Epithelial cell of esophagus (primary cell): Measurements from ENCODE around the gene NT5DC2.
"Not testable (repeated sequence)": the region's sequence is repeated elsewhere in the genome, so short reads cannot be mapped to it uniquely, and the experiment has no call there.

Source experiments
- DNase-seq: peaks from one replicate; pipeline ENCODE4 v3.0.0; 2010; ENCODE audit warnings: low read depth
- H3K4me3 ChIP-seq: 2 replicates; pipeline ENCODE4 v1.5.1; 2011; ENCODE audit warnings: mild to moderate bottlenecking, low read length, control low read depth
- TF ChIP-seq, protein P1 (sequence below): IDR thresholded peaks from 2 replicates; pipeline ENCODE4 v1.5.1; 2011; ENCODE audit warnings: low read depth, mild to moderate bottlenecking, low read length, control low read depth, inconsistent platforms; ENCODE audit not compliant: insufficient read depth; ENCODE audit errors: missing control alignments

NT5DC2 gene

DNA sequence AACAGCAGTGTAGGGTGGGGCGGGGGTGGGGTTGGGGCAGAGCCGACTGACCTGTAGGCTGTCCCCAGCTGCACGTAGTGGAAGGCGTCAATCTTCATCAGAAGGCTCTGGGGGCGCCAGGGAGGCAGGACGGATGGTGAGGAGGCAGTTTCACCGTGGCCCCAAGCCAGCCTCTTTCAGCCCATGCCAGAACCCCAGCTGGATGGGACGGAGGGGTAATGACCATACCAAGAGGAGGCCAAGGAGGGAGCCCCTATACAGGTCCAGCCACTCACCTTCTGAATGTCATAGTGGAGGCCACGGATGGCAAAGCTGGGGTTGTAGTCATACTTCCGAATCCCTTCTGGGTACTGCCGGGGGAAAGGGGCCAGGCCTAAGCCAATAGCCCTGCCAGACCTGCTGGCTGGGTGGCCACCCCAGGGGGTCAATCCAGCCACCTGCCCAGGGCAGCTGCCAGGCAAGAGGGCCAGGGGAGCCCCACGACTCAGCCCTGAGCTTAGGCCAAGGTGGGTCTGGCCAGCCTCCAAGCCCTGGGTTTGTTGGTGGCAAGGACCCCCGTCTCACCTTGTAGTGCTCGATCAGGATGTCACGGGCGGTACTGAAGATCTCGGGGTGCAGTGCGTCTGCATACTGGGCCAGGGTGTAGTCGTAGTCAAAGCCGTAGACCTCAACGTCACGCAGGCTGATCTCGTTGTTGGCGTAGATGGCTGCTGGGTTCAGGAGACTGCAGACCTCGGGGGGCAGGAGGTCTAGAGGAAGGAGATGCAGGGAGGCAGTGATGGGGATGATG is 4.9 kb downstream of the NT5DC2 start:
- DNase-seq = no peak
- TF ChIP-seq, protein P1, sequence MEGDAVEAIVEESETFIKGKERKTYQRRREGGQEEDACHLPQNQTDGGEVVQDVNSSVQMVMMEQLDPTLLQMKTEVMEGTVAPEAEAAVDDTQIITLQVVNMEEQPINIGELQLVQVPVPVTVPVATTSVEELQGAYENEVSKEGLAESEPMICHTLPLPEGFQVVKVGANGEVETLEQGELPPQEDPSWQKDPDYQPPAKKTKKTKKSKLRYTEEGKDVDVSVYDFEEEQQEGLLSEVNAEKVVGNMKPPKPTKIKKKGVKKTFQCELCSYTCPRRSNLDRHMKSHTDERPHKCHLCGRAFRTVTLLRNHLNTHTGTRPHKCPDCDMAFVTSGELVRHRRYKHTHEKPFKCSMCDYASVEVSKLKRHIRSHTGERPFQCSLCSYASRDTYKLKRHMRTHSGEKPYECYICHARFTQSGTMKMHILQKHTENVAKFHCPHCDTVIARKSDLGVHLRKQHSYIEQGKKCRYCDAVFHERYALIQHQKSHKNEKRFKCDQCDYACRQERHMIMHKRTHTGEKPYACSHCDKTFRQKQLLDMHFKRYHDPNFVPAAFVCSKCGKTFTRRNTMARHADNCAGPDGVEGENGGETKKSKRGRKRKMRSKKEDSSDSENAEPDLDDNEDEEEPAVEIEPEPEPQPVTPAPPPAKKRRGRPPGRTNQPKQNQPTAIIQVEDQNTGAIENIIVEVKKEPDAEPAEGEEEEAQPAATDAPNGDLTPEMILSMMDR = no peak
- H3K4me3 ChIP-seq = no peak overlapping the region

GRCh38 chr3:52527732-52528585 is 5.7 kb downstream of the NT5DC2 start:
- no peak overlapping the region for H3K4me3 ChIP-seq
- TF ChIP-seq, protein P1 = no peak
- DNase-seq = no peak

DNA sequence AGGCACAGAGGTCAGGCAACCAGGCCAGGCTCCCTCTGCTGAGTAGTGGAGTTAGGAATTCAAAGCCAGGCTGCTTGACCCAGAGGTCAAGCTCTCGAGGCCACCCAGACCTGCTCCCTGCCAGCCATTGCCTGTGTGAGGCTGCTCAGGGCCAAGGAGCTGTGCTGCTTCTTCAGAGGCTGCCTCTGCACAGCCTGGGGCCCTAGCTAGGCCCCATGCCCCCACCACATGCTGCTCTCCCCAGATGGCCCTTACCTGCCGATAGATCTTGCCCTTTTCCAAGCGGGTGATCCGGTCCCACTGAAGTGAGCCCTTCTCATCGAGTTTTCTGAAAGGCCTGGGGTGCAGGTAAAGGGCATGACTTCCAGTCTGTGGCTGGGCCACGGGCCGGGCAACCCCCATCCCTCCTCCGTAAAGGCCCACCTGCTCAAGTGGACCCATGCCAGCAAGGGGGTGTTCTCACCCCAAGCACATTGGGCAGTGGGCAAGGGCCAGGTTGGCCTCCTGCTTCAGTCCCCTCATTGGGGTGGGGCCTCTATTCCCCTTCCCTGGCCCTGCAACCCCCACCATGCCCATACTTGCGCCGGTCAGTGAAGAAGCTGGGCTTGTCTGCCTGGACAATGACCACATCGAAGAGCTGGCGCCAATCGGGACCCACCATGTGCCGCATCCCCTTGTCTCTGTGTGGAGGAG is 6.5 kb downstream of the NT5DC2 start:
- DNase-seq = no peak
- H3K4me3 ChIP-seq = no peak overlapping the region
- TF ChIP-seq, protein P1 = no peak

DNA sequence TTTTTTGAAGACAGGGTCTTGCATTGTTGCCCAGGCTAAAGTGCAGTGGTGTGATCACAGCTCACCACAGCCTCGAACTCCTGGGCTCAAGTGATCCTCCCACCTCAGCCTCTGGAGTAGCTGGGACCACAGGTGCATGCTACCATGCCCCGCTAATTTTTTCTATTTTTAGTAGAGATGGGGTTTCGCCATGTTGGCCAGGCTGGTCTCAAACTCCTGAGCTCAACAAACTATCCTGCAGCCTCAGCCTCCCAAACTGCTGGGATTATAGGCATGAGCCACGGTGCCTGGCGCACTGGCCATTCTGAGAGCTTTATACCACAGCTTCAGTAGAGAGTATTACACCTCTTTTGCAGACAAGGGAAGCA is 7.0 kb downstream of the NT5DC2 start:
- not testable (repeated sequence) for DNase-seq, H3K4me3 ChIP-seq

GRCh38 chr3:52525680-52526561 is 7.7 kb downstream of the NT5DC2 start:
- TF ChIP-seq, protein P1 = no peak
- peak; percentile 87 for DNase-seq

DNA sequence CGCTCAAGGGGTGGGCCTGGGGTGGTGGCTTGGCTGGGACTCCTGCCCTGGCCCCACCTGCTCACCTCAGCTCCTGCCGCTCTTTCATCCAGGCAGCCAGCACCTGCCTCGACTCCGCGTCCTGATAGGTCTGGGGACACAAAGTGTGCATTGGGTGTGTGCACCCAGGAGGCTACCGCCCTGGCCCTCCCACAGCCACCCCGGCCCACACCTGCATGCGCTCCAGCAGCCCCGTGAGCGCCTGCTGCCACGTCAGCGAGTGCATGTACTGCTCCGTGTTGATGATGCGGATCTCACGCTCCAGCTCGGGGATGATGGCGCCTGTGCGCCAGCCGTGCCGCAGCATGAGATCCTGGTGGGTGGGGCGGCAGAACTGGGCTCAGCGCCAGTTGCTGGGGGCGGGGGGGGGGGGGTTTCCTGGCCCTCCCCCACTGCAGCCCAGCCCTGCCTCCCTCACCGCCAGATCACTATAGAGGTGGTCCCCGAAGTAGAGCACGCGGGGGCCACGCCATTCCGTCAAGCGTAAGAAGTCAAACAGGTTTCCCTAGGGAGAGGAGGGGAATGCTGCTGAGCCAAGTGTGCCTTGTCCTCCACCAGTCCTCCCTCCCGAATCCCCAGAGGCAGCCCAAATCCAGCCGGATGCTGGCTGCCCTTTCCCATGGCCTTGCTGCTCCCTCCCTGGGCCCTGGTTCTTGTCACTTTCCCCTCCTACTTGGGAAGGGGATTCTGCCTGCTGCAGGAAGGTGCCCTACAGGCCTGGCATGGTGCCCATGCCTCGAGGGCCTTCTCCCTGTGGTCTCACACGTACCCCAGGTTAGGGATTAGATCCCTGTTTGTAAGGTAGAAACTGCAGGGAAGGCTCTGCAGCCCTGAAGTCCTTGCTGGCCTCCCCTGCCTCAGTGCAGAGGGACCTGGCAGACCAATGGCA is 8.6 kb downstream of the NT5DC2 start:
- H3K4me3 ChIP-seq = no peak overlapping the region
- TF ChIP-seq, protein P1 = no peak
- peak; percentile 70 for DNase-seq

More at GRCh38 chr3:52525680-52526561, 7.7 kb downstream of the NT5DC2 start:
- H3K4me3 ChIP-seq = no peak overlapping the region
